SW480 (cell line): ENCODE data around the gene DACH2.
"Not testable (repeated sequence)": the region's sequence is repeated elsewhere in the genome, so short reads cannot be mapped to it uniquely, and the experiment has no call there.

Experiments used
- DNase-seq: peaks from one replicate; pipeline ENCODE4 v3.0.0-alpha.2; 2016; ENCODE audit warnings: low spot score

Gene DACH2

DNA sequence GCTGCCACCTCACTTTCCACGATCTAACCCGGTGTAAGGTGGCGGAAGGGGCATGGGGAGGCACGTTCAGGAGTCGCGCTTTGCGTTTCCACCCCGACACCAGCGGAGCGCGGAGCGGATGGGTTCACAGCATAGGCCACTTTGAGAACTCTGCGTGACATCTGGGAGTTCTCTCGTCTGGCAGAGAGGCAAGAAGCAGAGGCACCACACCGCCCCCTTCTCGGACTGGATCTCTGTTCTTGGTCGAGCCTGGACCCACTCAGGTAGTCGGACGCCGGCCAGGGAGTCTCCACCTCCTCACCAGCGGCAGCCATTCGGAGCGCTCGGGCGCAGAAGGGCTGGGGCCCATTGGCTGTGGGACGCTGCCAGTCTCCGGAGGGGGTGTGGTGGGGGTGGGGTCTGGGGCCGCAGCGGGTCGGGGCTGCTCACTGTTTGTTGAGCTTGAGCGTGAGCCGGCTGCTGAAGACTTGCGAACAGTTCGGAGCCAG, at the start of gene DACH2:
Gene DACH2 (plus strand): TSS at position 428 of the 488 bp plus-strand sequence.
- DNase-seq, result no peak

DNA sequence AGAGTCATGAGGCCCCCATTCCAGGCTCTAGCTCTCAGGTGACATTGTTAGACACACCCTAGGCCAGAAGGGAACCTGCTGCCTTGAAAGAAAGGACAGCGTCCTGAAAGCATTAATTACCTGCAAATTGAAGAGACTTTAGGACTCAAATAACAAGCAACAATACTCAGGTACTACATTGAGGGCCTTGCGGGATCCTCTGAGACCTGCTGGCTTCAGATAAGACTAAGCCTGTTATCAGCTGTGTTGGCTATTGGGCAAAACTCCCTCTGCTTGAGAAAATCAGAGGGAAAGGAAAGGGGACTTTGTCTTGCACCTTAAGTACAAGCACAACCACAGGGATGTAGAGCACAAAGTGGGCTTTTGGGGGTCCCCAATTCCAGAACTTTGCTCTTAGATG, 45.9 kb upstream of the DACH2 start:
- no peak for DNase-seq

- no peak for DNase-seq
Observed at GRCh38 chrX:86103061-86103460, 45.2 kb upstream of the DACH2 start.

- no peak for DNase-seq
Observed at GRCh38 chrX:86104526-86104925, 43.7 kb upstream of the DACH2 start.

GRCh38 chrX:86121916-86122315, 26.3 kb upstream of the DACH2 start:
- no peak for DNase-seq

DNA sequence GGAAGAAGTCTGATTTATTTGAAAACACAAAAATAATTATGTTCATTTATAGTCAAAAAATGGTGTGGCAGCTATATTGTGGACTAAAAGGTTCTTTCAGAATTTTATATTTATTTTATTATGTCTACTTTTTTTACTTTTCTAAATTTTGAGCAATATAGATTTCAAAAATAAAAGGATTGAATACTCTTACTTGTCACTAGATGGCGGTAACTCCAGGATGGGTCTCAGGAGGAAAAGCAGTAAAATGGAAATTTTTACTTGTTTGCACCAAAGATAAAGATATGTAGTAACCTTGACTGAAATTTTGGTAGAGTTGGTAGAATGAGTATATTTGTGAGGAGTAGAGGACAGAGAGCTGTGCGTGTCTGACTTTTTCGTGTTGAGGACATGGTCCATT, 14.5 kb upstream of the DACH2 start:
- DNase-seq, result peak; percentile 11

- no peak for DNase-seq
Observed at GRCh38 chrX:86137071-86137470, 11.2 kb upstream of the DACH2 start.

- DNase-seq, result no peak
Observed at GRCh38 chrX:86141786-86142185, 6.5 kb upstream of the DACH2 start.

GRCh38 chrX:86146102-86146501, 2.1 kb upstream of the DACH2 start:
- no peak for DNase-seq

- no peak for DNase-seq
Observed at GRCh38 chrX:86148594-86148993, 343 bp downstream of the DACH2 start.

DNA sequence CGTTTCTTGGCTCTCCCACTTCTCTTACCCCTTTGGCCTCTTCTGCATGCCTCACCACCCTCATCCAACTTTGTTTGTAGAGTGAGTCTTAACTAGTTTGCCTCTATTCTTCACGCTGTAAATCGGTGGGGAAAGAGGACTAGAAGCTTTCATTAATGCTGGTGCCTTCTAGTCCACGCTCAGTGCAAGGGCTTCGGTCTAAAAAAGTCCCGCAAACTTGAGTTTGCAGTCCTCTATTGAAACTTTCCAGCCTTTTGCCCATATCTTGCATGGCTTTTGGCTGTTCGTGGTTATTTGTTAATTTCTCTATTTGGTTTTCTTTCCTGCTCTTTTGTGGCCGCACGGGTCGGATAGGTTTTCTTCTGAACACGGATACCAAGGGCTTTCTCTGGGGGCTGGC, 868 bp downstream of the DACH2 start:
- no peak for DNase-seq

- no peak for DNase-seq
Observed at GRCh38 chrX:86154553-86154952, 6.3 kb downstream of the DACH2 start.

GRCh38 chrX:86171366-86171765, 23.1 kb downstream of the DACH2 start:
- peak; percentile 5 for DNase-seq

- DNase-seq, result no peak
Observed at GRCh38 chrX:86178906-86179305, 30.7 kb downstream of the DACH2 start.

DNA sequence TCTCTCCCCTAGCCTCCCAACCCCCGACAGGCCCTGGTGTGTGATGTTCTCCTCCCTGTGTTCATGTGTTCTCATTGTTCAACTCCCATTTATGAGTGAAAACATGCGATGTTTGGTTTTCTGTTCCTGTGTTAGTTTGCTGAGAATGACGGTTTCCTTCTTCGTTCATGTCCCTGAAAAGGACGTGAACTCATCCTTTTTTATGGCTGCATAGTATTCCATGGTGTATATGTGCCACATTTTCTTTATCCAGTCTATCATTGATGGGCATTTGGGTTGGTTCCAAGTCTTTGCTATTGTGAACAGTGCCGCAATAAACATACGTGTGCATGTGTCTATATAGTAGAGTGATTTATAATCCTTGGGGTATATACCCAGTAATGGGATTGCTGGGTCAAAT, 33.1 kb downstream of the DACH2 start:
- DNase-seq, result not testable (repeated sequence)

DNA sequence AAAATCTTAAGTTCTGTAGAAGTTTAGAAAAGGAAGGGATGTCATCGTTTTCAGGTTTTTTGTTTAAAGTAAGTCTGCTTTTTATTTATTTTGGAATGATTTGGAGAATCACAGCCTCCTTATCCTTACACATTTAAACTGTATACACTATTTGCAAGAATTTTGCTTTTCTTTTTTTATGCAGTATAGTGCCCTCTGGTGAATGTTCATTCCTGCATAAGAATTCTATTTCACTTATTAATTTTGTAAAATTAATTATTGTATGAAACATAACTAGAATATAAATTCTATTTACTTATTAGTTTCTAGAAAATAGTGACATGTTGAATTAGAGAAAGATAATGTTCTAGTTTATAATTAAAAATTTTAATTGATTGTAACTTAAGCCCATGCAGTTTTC, 44.6 kb downstream of the DACH2 start:
- DNase-seq, result no peak

DNA sequence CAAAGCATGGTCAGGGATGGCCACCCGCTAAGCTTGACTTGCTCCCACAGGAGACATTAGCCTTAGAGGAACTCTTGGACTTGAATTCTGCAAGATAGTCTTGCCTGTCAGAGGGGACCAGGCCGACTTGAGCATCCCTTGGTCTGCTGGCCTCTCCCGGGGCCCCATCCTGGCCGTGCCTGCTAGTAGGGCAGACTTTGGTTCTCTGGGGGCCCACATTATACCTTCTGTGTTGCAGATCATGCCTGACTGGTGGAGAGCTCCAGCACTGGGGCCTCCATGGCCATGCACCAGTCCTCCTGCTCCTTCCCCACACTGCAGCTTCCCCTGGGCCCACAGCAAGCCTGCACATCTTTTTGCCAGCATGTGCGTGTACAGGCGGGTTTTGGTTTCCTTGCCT, 46.5 kb downstream of the DACH2 start:
- no peak for DNase-seq

DNA sequence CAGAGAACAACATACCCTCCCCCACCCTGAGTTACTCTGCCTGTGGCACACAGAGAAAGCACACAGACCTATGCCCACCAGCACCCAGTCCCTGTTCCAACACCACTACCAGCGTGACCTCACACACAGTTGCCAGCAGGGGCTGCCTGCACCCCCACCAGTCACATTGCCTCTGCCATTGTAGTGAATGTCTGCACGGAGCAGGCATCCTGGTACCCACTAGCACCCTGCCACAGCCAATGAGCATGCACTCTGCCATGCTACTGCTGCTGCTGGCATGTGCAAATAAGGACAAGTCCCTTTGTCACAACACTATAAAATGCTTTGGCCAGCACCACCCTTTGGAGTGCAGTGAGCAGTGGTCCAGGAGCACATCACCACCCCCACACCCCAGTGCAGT, 47.1 kb downstream of the DACH2 start:
- DNase-seq, result no peak

DNA sequence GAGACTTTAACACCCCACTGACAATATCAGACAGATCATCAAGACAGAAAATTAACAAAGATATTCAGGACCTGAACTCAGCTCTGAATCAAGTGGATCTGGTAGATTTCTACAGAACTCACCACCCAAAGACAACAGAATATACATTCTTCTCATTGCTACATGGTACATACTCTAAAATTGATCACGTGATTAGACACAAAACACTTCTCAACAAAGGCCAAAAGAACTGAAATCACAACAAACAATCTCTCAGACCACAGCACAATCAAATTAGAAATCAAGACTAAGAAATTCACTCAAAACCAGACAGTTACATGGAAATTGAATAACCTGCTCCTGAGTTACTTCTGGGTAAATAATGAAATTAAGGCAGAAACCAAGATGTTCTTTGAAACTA, 49.6 kb downstream of the DACH2 start:
- no peak for DNase-seq

GRCh38 chrX:86210772-86211171, 62.5 kb downstream of the DACH2 start:
- no peak for DNase-seq

- DNase-seq, result no peak
Observed at GRCh38 chrX:86215260-86215659, 67.0 kb downstream of the DACH2 start.

GRCh38 chrX:86237482-86237881, 89.2 kb downstream of the DACH2 start:
- peak; percentile 9 for DNase-seq

DNA sequence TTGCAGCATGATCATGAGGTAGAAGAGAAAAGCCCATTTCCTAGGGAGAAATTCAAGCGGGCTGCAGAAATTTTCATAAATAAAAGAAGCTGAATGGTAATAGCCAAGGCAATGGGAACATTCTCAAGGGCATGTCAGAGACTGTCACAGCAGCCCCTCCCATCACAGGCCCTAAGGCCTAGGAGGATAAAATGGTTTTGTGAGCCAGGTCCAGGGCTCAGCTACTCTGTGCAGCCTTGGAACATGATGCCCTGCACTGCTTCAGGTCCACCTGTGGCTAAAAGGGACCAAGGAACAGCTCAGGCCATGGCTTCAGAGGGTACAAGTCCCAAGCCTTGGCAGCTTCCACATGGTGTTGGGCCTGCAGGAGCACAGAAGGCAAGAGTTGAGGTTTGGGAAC, 93.3 kb downstream of the DACH2 start:
- no peak for DNase-seq

- no peak for DNase-seq
Observed at GRCh38 chrX:86263526-86263925, 115.3 kb downstream of the DACH2 start.

DNA sequence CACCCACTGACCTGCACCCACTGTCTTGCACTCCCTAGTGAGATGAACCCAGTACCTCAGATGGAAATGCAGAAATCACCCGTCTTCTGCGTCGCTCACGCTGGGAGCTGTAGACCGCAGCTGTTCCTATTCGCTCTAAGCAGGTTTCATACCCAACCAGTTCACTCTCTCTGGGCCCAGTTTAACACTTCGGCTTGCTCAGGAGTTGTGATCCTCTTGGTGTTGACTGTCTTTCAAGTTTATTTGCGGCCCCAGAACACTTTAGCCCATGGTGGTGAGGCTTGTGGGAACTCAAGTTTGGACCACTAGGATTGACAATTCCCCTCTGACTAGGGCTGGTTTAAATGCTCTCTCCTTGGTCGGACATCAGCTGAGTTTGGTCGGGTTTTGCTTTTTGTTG, 147.0 kb downstream of the DACH2 start:
- no peak for DNase-seq
